Pulmonary artery endothelial cell (primary cell): Measurements from ENCODE around the gene CAPN13. TPM values are rescaled to one million over a fixed set of nuclear protein-coding genes. Genes with fewer than 3 reads are reported as not detected.

ENCODE experiments used
- DNase-seq: peaks from one replicate; pipeline ENCODE4 v3.0.0-alpha.2; 2011; ENCODE audit warnings: low read depth, low spot score
- total RNA-seq: library from RNA; depleted of rRNA; stranded (reverse); fragments of >200 nt; gene quantifications from 2 replicates; pipeline ENCODE4 v1.2.3, GENCODE V29; 2014

CAPN13 gene
- total RNA-seq, 1 donor from 2014 or later, result not detected

- no peak for DNase-seq
These were observed 17.5 kb downstream of the CAPN13 start for GRCh38 chr2:30789670-30790210.

- DNase-seq, result no peak
These were observed 20.1 kb downstream of the CAPN13 start for GRCh38 chr2:30786923-30787685.

DNA sequence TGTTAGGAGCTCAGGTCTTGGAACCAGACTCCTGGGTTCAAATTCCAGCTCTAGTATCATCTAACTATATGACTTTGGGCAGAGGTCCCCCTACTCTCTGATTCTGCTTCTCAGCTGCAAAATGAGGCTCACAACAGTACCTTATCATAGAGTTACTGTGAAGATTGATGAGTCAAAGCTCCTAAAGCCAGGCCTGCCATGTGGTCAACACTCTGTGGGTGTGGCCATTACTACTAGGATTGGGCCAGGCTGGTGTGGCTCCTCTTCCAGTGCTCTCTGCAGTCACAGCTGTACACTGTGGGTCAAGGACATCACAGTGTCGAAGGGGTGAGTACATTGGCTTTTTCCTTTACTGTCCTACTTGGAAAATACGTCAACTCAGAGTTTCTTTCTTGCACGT lies 22.6 kb downstream of the CAPN13 start:
- DNase-seq, result no peak

DNA sequence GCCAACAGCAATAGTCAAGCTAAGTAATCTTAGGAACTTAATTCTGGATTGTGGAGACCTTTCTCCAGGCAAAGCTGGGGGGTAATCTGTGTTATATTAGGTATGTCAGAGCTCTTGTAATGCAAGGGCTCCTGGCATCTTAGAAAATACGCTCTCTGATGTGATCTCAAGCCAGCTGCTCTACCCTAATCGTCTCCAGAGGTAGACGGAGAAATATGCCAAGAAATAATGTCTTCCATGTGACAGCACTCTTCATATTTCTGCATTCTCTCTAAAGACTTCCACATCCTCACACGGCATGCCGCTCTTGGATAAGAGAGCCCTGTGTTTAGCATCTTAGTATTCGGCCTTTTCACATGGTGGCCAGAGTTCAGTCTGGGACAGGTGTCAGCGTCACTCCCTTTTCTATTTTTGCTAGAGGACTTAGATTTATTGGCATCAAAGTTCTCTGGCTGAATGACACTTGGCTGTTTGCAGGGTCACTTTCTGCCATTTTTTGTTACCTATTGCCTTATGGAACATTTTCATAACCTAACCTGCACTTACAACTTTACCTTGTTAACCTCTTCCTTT lies 25.2 kb downstream of the CAPN13 start:
- DNase-seq, result no peak

DNA sequence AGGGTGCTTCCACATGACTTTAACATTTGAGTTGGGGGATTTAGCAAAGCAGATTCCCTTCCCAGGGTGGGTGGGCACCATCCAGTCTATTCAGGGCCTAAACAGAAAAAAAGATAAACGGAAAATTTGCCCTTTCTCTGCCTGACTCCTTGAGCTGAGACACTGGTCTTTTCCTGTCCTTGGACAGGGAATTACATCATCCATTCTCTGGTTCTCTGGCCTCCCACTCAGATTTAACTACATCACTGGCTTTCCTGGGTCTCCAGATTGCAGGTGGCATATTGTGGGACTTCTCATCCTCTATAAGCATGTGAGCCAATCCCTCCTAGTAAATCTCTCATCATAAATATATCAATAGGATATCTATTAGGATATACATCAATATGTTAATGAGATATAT lies 25.8 kb downstream of the CAPN13 start:
- DNase-seq, result no peak

DNA sequence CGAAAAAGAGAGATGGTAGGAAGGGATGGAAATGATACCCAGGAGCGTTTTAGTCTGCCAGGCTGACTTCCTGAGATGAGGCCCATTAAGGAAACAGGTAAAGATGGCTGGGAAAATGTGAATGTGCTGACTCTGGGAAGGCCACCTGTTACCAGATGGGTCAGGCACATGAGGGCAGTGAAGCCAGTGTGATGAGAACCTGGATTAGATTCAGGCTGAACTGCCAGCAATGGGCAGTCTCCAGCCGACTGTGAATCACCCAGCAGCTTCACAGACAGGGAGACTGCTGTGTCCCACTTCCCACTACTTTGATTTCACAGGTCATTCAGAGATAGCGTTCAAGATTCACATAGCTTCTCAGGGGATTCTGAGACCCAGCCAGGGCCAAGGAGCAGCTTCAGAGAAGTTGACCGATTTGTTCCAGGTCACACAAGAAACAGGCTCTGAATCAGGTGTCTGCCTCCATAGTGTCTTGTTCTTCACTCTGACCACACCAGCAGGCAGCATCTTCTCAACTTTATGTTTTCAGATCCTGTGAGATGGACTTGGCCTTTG lies 26.4 kb downstream of the CAPN13 start:
- no peak for DNase-seq

DNA sequence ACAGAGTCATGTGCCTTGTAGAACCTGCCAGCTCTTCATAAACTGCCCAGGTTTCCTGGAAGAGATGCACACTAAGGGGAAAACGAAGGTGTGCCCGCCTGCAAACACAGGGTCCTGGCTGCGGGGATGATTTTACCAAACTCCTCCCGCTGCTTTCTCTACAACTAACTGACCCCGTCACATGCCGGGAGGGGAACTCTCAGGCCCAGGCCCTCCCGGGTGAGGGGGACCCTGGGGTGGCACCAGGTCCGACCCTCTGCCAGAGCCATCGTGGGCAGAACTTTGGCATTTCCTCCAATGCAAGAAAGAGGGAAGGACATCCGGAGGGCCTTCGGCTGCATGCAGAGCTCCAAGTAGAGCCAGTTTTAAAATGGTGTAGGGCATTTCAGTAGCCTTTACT lies 28.6 kb downstream of the CAPN13 start:
- DNase-seq, result no peak

- no peak for DNase-seq
These were observed 29.4 kb downstream of the CAPN13 start for GRCh38 chr2:30777661-30778505.

DNA sequence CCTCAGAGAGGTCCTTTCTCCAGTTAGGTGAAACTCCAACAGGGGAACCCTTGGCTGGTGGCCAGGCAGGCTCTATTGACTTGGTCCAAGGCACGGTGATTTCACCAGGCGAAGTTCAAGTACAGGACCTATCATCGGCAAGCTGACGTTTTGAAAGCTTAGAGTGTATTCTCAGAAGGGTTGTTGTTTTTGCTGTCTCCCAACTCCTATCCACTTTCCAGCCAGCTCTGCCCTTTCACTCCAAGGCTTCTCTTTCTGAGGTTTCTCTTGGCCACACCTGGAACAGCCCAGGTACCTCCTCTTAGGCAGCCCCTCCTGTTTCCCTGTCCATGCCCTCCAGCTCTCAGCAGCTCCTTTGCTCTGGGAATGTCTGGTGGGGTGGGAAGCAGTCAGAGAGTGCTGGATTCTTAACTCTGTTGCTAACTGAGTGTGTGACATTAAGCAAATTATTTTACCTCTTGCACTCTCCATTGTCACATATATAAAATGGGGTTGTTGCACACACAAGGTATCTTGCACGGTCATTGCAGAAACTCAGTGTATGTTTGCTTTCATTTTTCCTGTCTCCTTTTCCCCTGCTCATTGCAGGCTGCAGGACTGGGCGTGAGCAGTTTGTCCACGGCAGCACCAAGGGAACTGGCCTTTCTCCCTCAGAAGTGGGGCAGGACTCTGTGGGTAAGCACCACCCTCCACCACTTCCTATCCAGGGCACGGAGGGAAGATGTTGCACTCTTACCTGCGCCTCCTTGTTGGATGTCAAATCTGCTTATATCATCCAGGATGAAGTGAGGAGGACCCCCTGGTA lies 30.2 kb downstream of the CAPN13 start:
- DNase-seq, result no peak

DNA sequence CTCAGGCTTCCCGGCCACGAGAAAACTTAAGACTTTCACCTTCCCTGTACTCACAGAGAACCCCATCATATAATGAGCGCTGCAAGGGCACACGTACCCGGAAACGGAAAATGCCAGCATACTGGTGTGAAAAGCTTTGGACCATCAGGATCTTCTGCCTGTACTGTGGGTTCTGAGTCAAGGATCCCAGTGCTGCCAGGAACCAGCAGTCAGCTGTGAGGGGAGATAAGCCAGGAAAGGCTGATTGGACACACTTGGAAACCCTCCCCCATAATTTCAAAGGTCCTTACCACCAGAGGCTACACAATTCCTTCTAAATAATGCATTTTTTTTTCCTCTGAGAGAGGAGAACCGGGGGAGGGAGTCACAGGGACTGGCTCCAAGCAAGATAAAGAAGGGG lies 31.4 kb downstream of the CAPN13 start:
- DNase-seq, result no peak

DNA sequence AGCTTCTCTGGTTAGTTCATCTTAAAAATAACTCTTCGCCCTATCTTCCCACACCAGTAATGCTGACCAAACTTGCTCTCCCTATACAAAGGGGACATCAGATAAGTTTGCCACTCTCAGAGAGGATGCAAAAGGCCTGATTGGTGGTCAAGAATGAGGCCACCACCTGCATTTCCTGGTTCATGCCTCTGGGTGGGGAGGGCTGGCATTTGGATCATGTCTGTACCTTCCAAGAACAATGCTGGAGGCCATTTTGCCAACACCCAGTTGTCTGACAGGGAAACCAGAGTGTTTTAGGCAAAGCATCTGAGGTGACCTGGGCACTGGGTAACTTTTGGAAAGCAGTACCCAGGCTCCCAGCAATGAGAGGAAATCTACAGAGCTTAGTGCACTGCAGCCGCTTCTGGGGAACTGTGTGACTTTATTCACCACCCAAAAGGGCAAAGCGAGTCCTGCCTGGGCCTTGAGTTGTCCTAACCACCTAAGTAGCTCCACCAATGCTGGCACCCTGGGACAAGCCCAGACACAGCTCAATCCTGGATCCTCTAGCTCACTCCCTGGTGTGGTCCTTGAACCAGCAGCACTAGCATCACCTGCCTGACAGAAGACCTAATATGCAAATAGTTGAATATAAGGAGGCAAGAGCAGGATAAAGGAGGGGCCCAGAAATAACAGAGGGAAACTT lies 35.1 kb downstream of the CAPN13 start:
- DNase-seq, result no peak

DNA sequence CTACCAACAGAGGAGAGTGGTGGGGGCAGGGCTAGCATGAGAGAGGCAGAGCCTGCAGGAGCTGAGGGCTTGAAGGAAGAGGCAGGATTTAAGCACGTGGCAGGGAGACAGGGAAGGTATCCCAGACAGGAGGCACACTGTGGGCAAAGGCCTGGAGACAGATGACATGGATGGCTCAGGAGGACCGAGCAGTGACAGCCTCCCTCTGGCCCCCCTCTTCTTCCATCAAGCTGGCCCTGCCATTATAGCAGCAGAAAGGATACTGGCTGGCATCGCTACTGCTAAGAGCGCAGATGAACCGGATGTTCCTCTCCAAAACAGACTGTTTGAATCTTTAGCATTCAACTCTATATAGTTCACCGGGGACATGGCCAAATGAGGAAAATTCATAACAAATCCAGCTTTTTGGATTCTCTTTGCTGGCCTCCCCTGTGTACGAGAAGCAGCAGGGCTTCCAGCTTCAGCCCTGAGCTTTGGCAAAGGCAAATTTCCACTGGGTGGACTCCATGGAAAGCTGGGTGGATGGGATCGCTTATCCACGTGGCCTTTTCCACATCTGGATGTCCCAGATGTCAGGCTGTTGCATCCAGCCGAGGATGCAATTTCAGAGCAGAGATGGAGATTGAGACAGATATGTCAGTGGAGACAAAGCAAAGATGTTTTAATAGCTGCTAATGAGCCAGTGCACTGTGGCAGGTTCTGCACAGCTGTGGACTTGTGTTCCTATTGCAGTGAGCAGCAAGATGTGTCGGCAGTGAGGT lies 36.2 kb downstream of the CAPN13 start:
- no peak for DNase-seq

DNA sequence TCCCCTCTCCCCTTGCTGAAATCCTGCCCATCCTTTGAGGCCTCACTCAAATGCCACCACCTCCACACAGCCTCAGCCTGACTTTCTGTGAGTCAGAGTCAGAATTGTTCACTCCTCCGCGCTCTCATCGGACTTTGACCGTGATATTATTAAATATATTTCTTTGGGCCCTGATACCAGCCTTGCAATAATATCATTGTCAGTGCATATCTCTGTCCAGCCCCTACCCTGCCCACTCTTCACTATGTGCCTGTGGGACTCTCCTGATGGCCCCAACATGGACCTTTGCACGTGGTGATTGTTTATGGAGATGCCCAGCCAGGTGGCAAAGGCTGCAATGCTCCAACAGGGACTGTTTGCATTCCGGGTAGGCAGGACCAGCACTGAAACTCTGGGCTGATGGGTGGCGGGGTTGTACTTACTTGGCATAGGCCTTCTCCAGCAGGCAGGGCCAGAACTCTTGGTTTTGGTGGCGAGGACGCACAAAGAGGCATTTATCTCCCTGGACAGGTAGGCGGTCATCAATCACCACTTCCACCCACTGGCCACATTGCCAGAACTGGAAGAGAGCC lies 37.3 kb downstream of the CAPN13 start:
- DNase-seq, result no peak

DNA sequence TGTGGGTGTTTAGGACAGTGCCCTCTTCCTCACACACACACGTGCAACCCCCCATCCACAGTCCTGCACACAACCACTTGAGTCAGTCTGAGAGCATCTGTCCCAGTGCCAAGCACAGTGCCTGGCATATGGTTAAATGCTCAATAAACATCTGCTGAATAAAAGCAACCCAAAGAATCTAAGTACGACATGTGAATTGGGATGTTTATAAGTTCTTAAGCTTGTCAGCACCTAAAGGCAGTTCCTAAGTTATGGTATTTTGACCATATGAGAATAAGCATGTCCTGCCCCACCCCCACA lies 37.8 kb downstream of the CAPN13 start:
- no peak for DNase-seq

DNA sequence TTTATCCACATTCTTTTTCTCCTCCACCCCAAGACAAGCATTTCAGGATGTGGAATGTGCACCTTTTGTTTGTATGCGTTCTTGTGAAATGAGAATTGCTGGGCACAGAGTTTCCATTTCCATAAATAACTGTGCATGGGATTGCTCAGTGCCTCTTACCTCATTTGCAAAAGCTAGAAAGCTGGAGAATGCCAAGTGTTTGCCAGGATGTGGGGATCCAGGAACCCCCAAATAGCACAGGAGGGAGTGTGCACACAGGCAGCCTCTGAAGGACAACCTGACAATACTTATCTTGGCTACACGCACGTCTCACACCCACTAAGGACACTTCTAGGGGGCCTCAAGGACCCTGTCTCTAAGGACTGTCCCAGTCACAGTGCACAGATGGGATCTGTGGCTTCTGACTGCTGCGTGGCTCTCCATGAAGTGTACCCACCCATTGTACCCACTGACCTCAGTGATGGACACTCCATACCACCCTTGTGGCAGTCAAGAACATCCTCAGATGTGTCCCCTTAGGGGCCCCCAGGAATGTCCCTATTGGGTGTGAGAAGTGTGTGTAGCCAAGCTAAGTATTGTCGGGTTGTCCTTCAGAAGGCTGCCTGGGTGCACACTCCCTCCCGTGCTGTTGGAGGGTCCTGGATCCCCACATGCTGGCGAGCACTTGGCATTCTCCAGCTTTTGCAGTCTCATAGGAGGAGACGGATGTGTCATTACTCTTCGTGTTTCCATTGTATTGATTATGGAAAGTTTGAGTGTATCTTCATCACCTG lies 38.4 kb downstream of the CAPN13 start:
- DNase-seq, result no peak

DNA sequence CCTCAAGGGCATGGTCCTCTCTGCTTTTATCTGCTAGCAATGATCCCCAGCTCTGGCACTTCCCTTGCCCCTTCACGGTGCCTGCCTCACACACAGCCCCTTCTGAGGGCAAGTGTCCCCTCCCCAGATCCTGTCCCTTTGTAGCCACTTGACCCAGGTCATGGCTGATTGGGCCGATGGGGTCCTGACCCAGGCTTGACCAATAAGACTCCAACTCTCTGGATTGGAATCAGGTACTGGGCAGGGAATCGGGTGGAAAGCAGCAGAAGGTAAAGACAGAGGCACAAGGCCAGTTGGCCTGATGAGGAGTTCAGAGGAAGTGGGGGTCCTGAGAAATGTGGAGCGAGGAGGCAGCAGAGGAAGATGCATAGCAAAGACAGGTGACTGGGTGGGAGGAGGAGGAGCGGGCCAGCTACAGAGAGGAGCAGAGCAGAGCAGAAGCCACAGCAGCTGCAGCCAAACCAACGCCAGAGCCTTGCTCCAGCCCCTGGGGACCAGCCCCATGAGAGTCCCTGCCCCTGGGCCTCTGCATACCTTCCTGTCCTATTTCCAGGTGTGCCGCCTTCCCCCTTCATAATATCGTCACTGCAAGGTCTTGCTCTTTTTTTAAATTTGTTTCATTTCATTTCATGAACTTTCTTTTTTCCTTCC lies 39.1 kb downstream of the CAPN13 start:
- no peak for DNase-seq

- no peak for DNase-seq
These were observed 40.6 kb downstream of the CAPN13 start for GRCh38 chr2:30766666-30767065.

GRCh38 chr2:30765876-30766470 lies 41.3 kb downstream of the CAPN13 start:
- no peak for DNase-seq
